Loucy (cell line): Measurements from ENCODE around the gene KCND2.

ENCODE experiments used
- H2AFZ ChIP-seq: fragments of 200-600 bp; sonication (generic); 2 replicates; pipeline ENCODE4 v1.6.0; 2016; ENCODE audit warnings: antibody characterized with exemption, mild to moderate bottlenecking, low read length, moderate library complexity
- H3F3A ChIP-seq: fragments of 200-600 bp; 2 replicates; pipeline ENCODE4 v1.6.0; 2016; ENCODE audit warnings: antibody characterized with exemption, low read depth, mild to moderate bottlenecking
- H3K27me3 ChIP-seq: fragments of 200-600 bp; sonication (generic); 2 replicates; pipeline ENCODE4 v1.6.1; 2014; ENCODE audit warnings: low read length, mild to moderate bottlenecking; ENCODE audit not compliant: insufficient read depth, poor library complexity, severe bottlenecking
- H3K36me3 ChIP-seq: fragments of 200-600 bp; sonication (generic); 2 replicates; pipeline ENCODE4 v1.6.1; 2016; ENCODE audit warnings: low read length; ENCODE audit not compliant: insufficient read depth
- H3K4me1 ChIP-seq: fragments of 200-600 bp; sonication (generic); 2 replicates; pipeline ENCODE4 v1.5.1; 2014; ENCODE audit warnings: low read length, mild to moderate bottlenecking; ENCODE audit not compliant: insufficient read depth, poor library complexity, severe bottlenecking
- H3K4me2 ChIP-seq: fragments of 200-600 bp; sonication (generic); 2 replicates; pipeline ENCODE4 v1.6.0; 2014; ENCODE audit warnings: antibody characterized with exemption, low read length, low read depth, mild to moderate bottlenecking; ENCODE audit not compliant: poor library complexity, severe bottlenecking
- H3K4me3 ChIP-seq: fragments of 200-600 bp; sonication (generic); 2 replicates; pipeline ENCODE4 v1.5.1; 2014; ENCODE audit warnings: low read length, mild to moderate bottlenecking, mixed read lengths; ENCODE audit not compliant: poor library complexity, severe bottlenecking
- H3K79me2 ChIP-seq: fragments of 200-600 bp; sonication (generic); 2 replicates; pipeline ENCODE4 v1.6.1; 2014; ENCODE audit warnings: low read length; ENCODE audit not compliant: insufficient read depth
- H3K9ac ChIP-seq: fragments of 200-600 bp; sonication (generic); 2 replicates; pipeline ENCODE4 v1.6.0; 2014; ENCODE audit warnings: mild to moderate bottlenecking, low read depth, low read length, moderate library complexity; ENCODE audit not compliant: poor library complexity, severe bottlenecking
- H3K9me2 ChIP-seq: fragments of 200-600 bp; sonication (generic); replicated peaks from 2 replicates; pipeline ENCODE4 v1.6.1; 2016; ENCODE audit warnings: low read depth, low read length, mixed read lengths
- H3K9me3 ChIP-seq: fragments of 200-600 bp; sonication (generic); 2 replicates; pipeline ENCODE4 v1.6.1; 2014; ENCODE audit warnings: mild to moderate bottlenecking, antibody characterized with exemption, low read length, low read depth; ENCODE audit not compliant: insufficient read depth
- H4K20me1 ChIP-seq: fragments of 200-600 bp; sonication (generic); 2 replicates; pipeline ENCODE4 v1.6.0; 2014; ENCODE audit warnings: antibody characterized with exemption, low read length, mild to moderate bottlenecking; ENCODE audit not compliant: insufficient read depth, poor library complexity, severe bottlenecking
- EZH2phosphoT487 ChIP-seq: fragments of 200-600 bp; IDR thresholded peaks from 2 replicates; pipeline ENCODE4 v1.6.1; 2018; ENCODE audit warnings: antibody characterized with exemption, mild to moderate bottlenecking, moderate library complexity, borderline replicate concordance
- TF ChIP-seq, protein P1 (sequence below): fragments of 200-600 bp; sonication (generic); conservative IDR thresholded peaks from 2 replicates; pipeline ENCODE4 v1.5.1; 2014; ENCODE audit warnings: mild to moderate bottlenecking, antibody characterized with exemption, low read length

KCND2 gene

DNA sequence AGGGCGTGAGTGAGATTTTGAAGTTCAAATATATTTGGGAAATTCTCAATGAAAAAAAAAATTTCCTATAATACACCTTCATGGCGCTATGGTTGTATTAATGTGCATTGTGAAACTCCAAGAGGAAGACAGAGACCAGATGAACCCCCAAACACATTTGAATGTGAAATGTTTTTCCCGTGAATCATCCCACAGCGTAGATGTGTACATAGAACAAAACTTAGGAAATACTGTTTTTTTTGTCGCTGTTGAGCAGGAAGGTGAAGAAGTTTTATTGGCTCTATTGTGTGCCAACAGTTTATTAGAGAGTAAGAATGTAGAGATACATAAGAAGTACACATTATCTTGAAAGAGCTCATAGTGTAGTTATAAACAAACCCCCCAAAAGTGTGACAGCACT lies 134.0 kb downstream of the KCND2 start:
- H3K4me3 ChIP-seq = no peak overlapping the region
- H3F3A ChIP-seq = no peaks in the 10 kb centered on the region
- TF ChIP-seq EZH2phosphoT487 = no peak
- TF ChIP-seq, protein P1, sequence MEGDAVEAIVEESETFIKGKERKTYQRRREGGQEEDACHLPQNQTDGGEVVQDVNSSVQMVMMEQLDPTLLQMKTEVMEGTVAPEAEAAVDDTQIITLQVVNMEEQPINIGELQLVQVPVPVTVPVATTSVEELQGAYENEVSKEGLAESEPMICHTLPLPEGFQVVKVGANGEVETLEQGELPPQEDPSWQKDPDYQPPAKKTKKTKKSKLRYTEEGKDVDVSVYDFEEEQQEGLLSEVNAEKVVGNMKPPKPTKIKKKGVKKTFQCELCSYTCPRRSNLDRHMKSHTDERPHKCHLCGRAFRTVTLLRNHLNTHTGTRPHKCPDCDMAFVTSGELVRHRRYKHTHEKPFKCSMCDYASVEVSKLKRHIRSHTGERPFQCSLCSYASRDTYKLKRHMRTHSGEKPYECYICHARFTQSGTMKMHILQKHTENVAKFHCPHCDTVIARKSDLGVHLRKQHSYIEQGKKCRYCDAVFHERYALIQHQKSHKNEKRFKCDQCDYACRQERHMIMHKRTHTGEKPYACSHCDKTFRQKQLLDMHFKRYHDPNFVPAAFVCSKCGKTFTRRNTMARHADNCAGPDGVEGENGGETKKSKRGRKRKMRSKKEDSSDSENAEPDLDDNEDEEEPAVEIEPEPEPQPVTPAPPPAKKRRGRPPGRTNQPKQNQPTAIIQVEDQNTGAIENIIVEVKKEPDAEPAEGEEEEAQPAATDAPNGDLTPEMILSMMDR = no peak
- H4K20me1 ChIP-seq = no peaks in the 10 kb centered on the region
- H3K9ac ChIP-seq = no peak overlapping the region
- no peaks in the 10 kb centered on the region for H3K9me3 ChIP-seq
- no peaks in the 10 kb centered on the region for H3K9me2 ChIP-seq
- no peak overlapping the region for H2AFZ ChIP-seq
- no peak overlapping the region for H3K4me2 ChIP-seq
- no peaks in the 10 kb centered on the region for H3K36me3 ChIP-seq
- H3K4me1 ChIP-seq = no peaks in the 10 kb centered on the region
- H3K79me2 ChIP-seq = no peaks in the 10 kb centered on the region
- no peaks in the 10 kb centered on the region for H3K27me3 ChIP-seq

DNA sequence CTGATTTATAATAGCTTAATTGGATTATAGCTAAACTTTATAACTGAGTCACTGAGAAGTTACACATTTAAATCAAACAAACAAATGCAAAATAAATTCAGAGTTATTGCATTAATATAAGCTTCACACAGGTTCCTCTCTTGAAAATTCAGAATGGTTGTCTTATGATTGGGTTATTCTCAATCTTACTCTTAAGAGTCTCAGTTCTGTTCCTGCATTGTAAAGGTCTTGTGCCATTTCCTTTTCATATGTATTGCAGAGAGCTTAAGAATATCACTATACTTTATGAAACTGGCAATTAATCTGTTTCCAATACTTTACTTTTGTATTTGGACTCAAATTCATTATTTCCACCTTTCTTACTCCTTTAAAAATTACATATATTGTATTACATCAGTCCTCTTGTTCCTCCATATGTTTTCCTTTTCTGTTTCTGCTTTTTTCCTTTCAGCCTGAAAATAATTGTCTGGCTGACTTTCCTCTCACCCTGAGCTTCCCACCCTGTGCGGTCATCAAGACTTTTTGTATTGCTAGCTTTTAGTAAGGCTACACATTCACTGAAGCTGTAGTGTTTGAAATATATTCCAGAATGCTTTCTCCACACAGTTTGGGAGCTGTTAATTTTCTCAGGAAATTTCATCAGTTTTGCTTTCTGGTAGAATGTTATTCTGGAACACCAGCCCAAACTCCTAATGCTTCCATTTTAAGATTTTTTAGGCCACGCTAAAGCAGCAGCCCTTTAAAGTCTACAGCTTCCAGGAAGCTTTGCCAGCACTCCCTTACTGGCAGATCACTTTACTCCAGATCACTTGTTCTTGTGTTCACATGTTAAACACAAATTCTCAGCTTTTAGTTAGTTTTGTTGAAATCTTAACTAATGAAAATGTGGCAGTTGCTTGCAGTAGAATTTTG lies 139.4 kb downstream of the KCND2 start:
- Histone ChIP-seq H3F3A (no peaks in the 10 kb centered on the region), H3K4me1 (no peaks in the 10 kb centered on the region), H3K9me2 (no peaks in the 10 kb centered on the region), H3K4me3 (no peak overlapping the region), H3K4me2 (no peak overlapping the region), H3K36me3 (no peaks in the 10 kb centered on the region), H3K9ac (no peak overlapping the region), H3K9me3 (no peaks in the 10 kb centered on the region), H3K27me3 (no peaks in the 10 kb centered on the region), H3K79me2 (no peaks in the 10 kb centered on the region), H4K20me1 (no peaks in the 10 kb centered on the region), H2AFZ (no peak overlapping the region)
- TF ChIP-seq, protein P1 = no peak
- TF ChIP-seq EZH2phosphoT487 = no peak

DNA sequence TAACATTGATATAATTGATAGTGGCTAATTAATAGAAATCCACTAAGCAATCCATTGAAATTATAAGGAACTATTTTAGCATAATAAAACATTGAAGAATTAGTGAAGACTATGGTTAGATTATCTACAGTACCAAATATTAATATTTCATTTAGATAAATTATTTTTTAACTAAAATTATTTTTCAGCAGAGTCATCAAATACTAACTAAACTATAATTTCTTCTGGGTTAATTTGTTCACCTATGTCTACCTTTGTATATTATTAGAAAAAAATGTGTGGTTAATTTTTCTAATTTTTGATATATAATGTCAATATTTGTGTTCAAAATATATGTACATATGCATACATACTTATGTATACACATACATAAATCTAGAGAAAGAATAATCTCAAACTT lies 140.2 kb downstream of the KCND2 start:
- Histone ChIP-seq H3K9me2 (no peaks in the 10 kb centered on the region), H3F3A (no peaks in the 10 kb centered on the region), H3K4me3 (no peak overlapping the region), H3K36me3 (no peaks in the 10 kb centered on the region), H3K4me1 (no peaks in the 10 kb centered on the region), H3K27me3 (no peaks in the 10 kb centered on the region), H3K79me2 (no peaks in the 10 kb centered on the region), H2AFZ (no peak overlapping the region), H3K9me3 (no peaks in the 10 kb centered on the region), H4K20me1 (no peaks in the 10 kb centered on the region), H3K4me2 (no peak overlapping the region), H3K9ac (no peak overlapping the region)
- TF ChIP-seq, protein P1 = no peak
- TF ChIP-seq EZH2phosphoT487 = no peak
